HL-60 (cell line): ENCODE results near the gene CERS4.

Source experiments
- CTCF ChIP-seq: IDR thresholded peaks from one replicate; pipeline ENCODE4 v1.5.1; 2011; ENCODE audit warnings: low read length, control low read depth, inconsistent platforms; ENCODE audit not compliant: insufficient read depth
- GABPA ChIP-seq: IDR thresholded peaks from 2 replicates; pipeline ENCODE4 v1.6.1; 2012; ENCODE audit warnings: low read depth
- POLR2AphosphoS5 ChIP-seq: IDR thresholded peaks from 2 replicates; pipeline ENCODE4 v1.6.1; 2012; ENCODE audit warnings: low read depth
- REST ChIP-seq: IDR thresholded peaks from 2 replicates; pipeline ENCODE4 v1.6.1; 2012; ENCODE audit warnings: low read depth; ENCODE audit not compliant: insufficient replicate concordance
- SPI1 ChIP-seq: IDR thresholded peaks from 2 replicates; pipeline ENCODE4 v1.6.1; 2012; ENCODE audit warnings: low read depth, mild to moderate bottlenecking, borderline replicate concordance

GRCh38 chr19:8163759-8164158 is 45.4 kb upstream of the CERS4 start:
- TF ChIP-seq CTCF (no peak), GABPA (no peak), REST (no peak), SPI1 (no peak), POLR2AphosphoS5 (no peak)
